ENCODE data around the gene CMAS.
"Not testable (repeated sequence)": the region's sequence is repeated elsewhere in the genome, so short reads cannot be mapped to it uniquely, and the experiment has no call there.

The CMAS gene

DNA sequence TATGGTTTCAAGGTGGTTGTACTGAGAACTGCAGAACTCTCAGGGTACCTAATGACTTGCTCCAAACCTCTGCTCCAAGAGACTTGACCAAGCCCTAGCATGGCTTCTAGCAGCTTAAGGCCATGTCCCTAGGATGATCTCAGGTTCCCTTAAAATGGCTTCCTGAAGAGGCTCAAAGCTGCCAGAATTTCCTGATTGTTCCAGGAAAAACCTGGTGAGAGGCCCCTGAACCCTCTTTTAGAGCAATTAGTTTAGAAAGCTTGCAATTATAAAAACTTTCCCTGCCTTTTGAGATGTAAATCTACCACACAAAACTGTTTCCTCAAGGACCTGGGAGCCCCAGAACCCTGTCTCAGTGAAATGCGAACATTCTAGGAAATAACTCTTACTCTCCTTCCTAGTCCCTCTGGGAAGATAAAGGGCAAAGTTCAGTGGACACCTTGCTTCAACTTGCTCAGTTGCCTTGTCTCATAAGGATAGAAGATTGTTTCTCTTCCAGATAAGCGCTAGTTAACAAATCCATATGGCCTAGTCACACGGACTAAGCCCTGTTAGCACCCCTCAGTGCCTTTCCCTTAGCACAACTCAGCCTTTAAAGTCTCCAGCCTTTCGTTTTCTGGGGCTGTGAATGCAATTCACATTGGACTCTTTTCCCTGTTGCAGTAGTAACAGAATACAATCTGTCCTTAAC lies 2.5 kb downstream of the CMAS start:
- no peak for DNase-seq

DNA sequence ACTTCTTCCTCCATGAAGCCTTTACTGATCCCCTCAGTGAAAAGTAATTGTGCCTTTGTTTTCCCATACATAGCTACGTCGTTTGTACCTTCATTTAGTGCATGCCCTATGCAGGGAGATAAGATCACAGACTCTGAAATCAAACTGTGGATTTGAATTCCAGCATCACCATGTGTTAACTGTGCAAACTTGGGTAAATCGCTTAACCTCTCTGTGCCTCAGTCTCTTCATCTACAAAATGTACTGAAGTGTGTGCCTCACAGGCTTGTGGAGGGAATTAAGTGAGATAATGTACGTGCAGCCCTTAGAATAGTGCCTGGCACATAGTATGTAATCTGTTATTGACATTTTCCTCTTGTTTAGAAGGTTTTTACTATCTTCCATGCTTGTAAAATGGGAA lies 4.1 kb downstream of the CMAS start:
- DNase-seq = no peak

DNA sequence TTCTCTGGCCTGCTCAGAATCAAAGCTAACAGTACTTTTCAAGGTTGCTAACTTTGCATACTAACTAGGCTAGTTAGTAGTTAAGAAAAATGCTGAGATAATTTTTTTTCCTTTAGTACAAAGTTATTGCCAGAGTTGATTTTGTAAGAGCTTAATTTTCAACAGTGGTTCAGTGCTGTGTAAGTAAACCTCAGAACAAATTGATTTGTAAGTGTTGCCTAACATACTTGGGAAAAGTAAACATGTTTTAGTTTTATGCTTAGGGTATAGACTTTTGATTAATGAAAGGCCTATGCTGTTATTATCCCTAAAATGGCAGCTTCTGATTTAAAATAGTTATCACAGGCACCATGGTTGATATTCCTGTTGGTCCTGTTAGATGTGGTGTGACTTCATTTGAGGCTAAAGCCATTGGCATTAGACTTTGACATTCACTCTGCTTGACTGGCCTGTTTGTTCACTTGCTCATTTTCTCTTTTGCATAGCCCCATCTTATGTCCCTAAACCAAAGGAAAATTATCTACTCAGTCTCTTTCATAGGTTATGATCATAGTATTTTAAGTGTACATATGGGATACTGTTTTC lies 5.2 kb downstream of the CMAS start:
- no peak for DNase-seq

DNA sequence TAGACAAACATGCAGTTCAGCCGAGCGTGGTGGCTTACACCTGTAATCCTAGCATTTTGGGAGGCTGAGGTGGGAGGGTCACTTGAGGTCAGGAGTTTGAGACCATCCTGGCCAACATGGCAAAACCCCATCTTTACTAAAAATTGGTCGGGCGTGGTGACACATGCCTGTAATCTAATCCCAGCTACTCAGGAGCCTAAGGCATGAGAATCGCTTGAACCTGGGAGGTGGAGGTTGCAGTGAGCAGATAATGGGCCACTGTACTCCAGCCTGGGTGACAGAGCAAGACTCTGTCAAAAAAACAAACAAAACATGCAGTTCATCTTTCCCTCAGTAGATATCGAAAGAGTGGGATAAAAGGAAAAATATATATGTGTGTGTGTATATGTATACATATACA lies 7.0 kb downstream of the CMAS start:
- not testable (repeated sequence) for DNase-seq

DNA sequence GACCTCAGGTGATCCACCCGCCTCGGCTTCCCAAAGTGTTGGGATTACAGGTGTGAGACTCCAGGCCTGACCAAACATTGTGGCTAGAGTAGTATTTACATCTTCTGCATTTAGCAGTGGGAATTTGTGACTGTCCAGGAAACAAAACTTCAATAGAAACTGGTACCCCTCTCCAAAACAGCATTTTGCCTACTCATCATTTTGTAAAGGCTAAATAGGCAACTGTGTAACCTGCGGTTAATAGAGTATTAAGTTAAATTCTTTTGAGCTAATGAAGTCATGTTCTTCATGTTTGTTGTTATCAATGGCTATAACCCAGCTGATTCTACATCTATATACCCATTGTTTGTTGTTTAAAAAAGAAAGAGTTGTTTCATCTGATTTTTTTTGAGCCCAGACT lies 8.1 kb downstream of the CMAS start:
- DNase-seq = no peak

DNA sequence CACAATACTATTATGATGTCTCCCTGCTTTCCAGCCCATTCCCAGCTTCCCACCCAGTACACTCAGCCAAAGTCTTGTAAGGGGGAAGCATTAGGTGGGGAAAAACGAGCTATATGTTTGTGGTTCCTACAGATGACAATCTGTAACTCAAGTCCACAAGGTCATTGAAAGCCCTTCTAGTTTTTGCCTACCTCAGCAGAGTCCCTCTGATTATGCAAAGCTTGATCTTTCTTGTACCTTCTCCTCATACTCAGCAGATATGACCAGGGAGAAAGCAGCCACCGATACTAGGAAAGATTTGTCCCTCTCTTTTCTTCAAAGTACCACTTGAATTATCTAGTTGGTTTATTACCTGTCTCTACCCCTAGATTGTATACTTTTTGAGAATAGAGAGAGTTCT lies 10.6 kb downstream of the CMAS start:
- no peak for DNase-seq

DNA sequence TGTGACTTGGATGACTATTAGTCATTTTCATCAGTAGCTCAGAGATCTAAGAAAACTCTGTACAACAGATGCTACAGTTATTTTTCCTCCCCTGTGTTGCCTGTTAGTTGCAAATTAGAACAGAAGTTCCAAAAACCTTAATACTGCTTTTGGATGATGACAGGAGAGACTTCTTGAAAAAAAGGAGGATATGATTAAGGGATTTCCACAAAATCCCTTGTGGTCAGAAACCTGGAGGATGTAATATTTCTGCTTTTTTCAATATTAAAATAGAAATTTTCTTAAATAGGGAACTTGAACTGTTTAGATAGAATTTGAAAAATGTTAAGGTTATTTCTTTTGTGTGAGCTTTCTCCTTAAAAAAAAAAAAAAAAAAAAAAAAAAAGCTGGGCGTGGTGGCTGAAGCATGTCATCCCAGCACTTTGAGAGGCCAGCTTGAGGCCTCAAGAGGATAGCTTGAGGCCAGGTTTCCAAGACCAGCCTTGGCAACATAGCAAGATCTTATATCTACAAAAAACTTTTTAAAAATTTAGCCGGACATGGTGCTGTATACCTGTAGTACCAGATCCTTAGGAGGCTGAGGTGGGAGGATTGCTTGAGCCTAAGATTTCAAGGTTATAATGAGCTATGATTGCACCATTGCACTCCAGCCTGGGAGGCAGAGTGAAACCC lies 14.1 kb downstream of the CMAS start:
- DNase-seq = no peak

DNA sequence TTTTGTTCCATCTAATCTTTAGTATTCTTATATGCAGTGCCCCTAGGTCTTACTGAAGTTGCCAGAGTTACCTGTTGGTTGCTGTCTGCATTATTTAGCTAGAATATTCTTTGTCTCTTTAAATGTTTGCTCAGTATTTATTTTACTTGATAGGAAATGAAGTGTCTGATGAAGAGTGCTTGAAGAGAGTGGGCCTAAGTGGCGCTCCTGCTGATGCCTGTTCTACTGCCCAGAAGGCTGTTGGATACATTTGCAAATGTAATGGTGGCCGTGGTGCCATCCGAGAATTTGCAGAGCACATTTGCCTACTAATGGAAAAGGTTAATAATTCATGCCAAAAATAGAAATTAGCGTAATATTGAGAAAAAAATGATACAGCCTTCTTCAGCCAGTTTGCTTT lies 18.9 kb downstream of the CMAS start:
- no peak for DNase-seq

DNA sequence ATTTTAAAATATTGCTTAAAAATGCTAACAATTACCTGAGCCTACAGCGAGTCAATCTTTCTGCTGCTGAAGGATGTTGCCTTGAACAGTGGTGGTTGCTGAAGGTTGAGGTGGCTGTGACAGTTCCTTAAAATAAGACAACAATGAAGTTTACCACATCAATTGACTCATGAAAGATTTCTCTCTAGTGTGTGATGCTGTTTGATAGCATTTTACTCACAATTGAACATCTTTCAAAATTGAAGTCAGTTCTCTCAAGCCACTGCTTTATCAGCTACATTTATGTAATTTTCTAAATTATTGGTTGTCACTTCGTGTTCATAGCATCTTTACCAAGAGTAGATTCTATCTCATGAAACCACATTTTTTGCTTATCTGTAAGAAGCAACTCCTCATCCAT lies 20.3 kb downstream of the CMAS start:
- DNase-seq = no peak

DNA sequence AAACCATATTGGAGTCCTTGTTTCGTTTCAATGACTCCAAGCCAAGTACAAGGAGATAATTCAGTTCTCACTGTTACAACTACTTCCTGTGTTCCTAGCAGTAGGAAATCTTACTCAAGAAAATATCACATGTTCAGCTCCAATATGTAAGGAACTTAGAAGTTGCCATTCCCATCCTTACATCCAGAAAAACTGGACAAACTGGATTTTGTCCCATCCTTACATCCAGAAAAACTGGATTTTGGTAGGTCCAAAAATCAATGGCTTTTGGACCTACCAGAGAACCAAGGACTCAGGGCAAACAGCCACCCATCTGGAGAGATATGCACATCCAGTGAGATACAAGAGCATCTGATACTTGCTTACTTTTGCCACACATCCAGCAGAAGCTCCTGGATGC lies 23.8 kb downstream of the CMAS start:
- no peak for DNase-seq

DNA sequence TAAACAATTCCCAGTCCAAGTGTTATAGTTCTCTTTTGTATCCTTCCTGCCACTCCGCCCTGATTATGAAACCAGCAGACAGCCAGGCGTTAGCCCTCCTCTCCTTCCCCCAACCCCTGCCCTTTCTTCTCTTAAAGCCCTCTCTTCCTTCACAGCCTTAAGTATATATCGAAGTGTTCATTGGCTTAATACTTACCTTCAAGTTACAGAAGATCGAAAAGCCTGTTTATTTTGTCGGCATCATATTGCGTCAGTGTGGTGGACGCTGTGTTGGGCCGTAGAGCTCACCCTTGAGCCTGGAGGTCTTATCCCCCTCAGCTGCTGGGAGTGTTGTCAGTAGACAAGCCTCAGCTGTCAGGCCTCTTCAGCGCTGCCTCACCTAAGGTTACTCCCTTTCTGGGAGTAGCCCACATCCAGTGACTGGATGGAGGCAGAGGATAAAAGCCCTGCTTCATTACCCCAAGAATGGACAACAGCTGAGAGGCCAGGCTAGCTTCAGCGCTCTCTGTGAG lies 36.2 kb downstream of the CMAS start:
- no peak for DNase-seq

DNA sequence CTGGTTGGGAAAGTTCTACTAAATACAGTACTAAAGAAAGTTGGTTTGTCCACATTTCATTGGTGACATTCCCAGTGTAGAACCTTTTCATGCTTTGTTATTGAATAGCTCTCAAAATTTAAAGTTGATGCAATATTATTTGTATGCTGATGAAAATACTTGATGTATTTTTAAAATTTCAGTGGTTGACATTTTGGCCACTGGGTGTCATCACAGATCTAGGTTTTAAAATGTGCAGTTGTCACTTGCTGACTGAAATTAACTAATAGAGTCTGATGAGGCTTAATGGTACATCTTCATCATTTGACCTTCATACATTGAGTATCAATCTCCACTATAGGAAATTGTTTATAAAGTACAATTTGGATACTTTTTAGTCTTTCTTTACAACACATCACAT lies 37.1 kb downstream of the CMAS start:
- DNase-seq = no peak

DNA sequence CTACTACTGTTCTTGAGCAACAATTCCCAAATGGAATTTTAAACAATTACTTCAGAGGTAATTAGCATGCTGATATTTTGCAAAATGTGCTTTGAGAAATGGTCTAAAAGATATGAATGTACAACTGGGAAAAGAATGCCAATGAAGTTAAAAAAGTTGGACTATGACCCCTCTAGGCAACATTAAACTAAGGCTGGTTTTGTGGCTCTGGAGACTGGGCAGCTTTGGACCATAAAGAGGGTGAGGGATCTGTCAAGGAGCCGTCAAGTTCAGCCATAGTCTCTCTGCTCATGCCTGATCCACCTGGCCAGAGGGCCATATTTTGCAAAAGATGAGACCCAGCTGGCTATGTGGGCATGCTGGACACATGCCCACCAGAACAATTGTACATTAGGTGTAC lies 38.8 kb downstream of the CMAS start:
- DNase-seq = no peak

DNA sequence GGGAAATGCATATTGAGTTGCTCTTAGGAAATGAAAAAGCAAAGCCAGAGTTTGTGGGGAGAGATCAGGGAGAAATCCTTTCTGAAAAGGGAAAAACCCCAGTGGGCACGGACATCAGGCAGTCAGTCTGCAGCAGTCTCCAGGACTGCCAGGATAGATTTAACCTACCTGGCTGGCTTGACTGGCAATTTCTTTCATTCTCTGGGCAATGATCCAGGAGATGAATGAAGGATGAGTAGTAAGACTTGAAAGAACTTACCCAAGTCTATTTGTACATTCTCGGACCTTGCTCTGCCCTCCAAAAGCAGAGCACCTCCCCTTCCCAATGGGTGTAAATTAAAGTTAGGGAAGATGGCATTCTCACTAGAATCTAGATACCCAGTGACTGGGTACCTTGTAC lies 42.9 kb downstream of the CMAS start:
- DNase-seq = no peak

DNA sequence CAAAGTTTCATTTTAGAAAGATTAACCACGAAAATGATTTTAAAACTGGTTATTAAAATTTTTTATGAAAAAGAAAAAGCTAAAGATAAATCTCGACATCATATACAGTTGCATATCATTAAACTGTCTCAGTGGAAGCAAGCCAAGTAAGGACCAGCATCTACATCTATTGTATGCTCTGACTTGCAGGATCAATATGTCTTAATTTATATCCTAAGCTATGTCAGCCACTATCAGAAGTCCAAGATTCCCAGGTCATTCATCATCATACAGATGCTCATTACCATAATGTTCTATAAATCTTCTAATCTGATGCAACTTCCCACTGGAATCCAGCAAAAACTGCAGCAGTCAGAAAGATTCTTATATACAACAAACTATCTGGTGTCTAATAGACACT lies 43.5 kb downstream of the CMAS start:
- no peak for DNase-seq

DNA sequence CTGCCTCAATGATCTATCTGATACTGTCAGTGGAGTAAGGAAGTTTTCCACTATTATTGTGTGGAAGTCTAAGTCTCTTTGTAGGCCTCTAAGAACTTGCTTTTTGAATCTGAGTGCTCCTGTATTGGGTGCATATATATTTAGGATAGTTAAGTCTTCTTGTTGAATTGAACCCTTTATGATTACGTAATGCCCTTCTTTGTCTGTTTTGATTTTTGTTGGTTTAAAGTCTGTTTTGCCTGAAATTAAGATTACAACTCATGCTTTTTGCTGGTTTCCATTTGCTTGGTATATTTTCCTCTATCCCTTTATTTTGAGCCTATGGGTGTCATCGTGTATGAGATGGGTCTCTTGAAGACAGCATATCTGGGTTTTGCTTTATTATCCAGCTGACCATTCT lies 53.0 kb downstream of the CMAS start:
- DNase-seq = not testable (repeated sequence)

DNA sequence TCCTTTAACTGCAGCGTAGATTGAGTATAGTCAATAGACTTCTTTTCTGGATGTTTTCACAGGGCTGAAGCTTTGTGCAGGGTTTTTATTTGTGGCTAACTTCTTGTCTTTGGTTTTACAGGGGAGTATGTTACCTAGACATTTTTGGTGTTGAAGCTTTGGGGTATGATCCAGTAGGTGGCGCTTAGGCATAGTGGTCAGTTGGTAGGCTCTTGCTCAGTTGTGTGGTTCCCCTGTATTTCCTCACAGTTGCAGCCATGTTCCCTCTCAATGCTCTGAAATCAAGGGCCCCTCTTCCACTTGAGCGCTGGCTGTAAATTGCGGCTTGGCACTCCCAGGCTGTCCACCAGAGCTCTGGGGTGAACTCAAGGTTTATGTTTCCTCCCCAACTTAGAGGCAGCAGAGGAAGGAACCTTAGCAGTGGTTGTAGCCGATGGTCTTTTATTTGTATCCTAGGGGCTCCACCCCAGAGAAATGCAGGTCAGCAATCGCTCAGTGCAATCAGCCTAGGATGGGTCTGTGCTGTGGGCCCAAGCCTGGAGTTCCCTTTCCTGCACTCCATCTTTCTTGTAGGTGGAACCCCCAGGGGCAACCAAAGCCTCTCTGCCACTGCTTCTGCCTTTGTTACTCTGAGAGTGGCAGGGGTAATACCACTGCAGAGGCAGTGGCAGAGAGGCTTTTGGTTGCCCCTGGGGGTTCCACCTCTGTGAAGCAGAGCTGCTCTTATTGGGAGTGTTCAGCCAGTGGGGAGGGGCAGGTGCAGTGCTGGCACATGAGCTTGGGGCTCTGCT lies 55.1 kb downstream of the CMAS start:
- no peak for DNase-seq

DNA sequence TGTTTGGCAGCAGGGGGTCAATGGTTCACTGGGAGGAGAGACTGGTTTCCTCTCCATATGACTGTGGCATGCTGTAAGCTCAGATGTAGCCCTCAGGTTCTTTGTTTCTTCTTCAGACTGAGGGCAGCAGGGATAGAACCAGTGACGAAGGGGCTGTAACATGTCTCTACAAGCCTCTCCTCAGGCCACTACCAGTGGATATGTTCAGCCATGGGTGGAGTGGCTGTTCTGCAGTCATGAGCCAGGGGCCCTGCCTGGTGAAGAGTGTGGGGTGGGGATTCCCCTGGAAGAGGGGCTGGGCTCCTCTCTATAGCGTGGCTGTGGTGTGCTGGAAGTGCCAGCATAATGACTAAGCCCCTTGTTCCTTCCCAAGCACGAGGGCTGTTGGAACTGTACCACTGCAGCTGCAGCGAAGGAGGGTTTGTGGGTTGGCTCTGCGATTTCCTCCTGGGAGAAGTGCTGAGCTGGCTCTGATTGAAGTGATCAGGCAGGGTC lies 55.8 kb downstream of the CMAS start:
- DNase-seq = no peak

DNA sequence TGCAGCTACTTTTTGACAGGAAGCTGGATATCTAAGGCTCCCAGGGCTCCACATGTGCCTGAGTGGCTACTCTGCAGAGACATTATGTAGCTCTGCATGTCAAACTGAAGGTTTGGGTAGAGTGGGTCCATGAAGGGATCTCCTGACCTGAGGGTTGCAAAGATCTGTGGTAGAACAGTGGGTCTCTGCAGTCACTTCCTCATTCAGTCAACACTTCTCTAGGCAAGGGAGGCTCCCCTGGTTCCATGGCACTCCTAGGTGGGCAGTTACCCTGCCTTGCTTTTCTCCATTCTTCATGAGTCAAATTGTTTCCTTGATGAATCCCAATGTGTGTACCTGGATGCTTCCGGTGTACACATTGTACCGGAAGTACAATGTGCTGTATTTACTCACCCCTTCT lies 57.4 kb downstream of the CMAS start:
- no peak for DNase-seq

DNA sequence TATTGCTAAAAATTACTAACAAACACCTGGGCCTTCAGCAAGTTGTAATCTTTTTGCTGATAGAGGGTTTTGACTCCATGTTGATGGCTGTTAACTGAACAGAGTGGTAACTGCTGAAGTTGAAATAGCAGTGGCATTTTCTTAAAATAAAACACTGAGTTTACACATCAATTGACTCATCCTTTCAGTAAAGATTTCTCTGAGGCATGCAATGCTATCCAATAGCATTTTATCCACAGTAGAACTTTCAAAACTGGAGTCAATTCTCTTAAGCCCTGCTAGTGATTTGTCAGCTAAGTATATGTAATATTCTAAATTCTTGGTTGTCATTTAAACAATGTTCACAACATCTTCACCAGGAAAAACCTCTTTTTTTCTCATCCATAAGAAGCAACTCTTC lies 59.5 kb downstream of the CMAS start:
- no peak for DNase-seq

DNA sequence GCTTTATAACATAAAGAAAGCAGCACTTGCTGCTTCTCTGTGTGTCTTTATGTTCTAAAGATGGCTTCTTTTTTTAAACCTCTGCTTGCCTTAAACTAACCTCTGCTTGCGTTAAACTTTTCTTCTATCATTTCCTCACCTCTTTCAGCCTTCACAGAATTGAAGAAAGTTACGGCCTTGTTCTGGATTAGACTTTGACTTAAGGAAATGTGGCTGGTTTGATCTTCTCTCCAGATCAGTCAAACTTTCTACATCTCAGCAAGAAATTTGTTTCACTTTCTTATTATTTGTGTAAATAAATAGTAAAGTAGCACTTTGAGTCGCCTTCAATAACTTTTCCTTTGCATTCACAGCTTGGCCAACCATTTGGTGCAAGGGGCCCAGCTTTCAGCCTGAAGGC lies 64.2 kb downstream of the CMAS start:
- DNase-seq = no peak
